IPS-15b (cell line): ENCODE data around the gene FNDC3A.

Source experiments
- H3K27me3 ChIP-seq: one replicate; pipeline ENCODE4 v1.6.1; 2013; ENCODE audit warnings: low read length; ENCODE audit not compliant: control insufficient read depth, insufficient read depth
- H3K36me3 ChIP-seq: one replicate; pipeline ENCODE4 v1.6.1; 2013; ENCODE audit warnings: low read length; ENCODE audit not compliant: control insufficient read depth, insufficient read depth
- H3K4me1 ChIP-seq: one replicate; pipeline ENCODE4 v1.6.1; 2013; ENCODE audit warnings: mild to moderate bottlenecking, low read length; ENCODE audit not compliant: control insufficient read depth, insufficient read depth
- H3K4me3 ChIP-seq: one replicate; pipeline ENCODE4 v1.5.1; 2013; ENCODE audit warnings: low read depth, low read length
- H3K9ac ChIP-seq: one replicate; pipeline ENCODE4 v1.6.1; 2013; ENCODE audit warnings: low read depth, mild to moderate bottlenecking, low read length
- H3K9me3 ChIP-seq: one replicate; pipeline ENCODE4 v1.6.1; 2013; ENCODE audit warnings: mild to moderate bottlenecking, low read length; ENCODE audit not compliant: control insufficient read depth, insufficient read depth

The FNDC3A gene

DNA sequence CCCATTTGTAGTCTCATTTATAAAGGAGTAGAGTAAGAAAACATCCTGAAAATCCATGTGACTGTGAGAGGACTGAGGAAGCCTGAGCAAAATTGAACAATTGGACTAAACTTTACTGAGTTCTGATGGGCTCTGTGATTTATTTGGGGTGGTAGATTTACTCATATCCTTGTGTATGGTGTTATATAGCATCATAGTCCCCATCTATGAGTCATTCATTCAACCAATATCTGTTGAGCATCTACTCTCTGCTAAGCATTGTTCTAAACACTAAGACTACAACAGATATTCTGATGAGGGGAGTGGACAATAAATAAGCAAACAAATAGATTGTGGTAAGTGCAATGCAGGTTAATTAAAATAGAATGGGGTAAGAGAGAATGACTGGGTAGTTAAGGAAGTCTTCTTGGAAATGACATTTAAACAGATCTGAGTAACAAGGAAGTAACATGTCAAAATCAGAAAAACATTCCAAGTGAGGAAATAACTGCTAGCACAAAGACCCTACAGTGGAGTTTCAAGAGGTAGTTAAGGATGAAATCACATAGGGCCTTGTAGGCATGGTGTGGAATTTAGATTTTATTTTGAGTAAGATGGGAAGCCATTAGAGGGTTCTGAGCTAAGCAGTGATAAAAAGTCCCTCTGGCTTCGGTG, 208.1 kb downstream of the FNDC3A start:
- H3K4me3 ChIP-seq: no peak overlapping the region
- peaks cover 2% of the 10 kb centered on the region for H3K36me3 ChIP-seq

DNA sequence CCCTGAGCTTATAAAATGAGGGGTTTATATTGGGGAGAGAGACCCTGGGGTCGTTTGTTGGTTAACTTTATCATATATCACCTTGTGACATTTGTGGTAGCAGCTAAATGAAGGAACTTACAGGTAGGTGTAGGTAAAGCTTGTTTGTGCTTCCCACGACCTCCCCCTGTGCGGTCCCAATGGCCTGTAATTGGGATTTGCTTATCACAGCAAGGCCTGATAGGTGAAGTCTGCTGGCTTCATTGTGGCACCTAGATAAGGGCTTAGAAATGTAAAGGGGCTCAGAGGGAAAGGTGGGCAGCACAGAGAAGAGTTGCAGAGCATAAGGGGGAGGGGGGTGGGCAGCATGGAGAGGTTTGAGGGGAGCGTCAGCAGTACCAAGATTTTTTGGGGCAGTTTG, 208.9 kb downstream of the FNDC3A start:
- Histone ChIP-seq H3K4me3 (no peak overlapping the region), H3K9me3 (no peaks in the 10 kb centered on the region), H3K27me3 (no peaks in the 10 kb centered on the region), H3K9ac (no peak overlapping the region), H3K36me3 (peaks cover 4% of the 10 kb centered on the region), H3K4me1 (peaks cover 19% of the 10 kb centered on the region)

More for the DNA sequence above, 208.1 kb downstream of the FNDC3A start:
- Histone ChIP-seq H3K9me3 (no peaks in the 10 kb centered on the region), H3K4me1 (peaks cover 19% of the 10 kb centered on the region), H3K9ac (no peak overlapping the region), H3K27me3 (no peaks in the 10 kb centered on the region)

DNA sequence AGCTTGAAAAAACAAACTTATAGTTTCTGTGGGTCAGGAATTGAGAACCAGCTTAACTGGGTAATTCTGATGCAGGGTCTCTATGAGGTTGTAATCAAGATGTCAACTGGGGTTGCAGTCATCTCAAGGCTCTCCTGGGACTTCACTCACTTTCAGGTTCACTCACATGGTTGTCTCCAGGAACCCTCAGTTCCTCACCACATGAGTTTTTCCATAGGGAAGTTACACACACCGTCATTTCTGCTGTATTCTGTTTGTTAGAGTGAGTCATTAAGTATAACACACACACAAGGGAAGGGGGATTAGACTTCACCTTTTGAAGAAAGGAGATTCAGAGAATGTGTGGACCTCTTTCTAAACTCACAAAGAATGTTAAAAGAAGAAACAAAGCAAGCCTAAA, 209.6 kb downstream of the FNDC3A start:
- Histone ChIP-seq H3K27me3 (no peaks in the 10 kb centered on the region), H3K9ac (no peak overlapping the region), H3K4me1 (peaks cover 19% of the 10 kb centered on the region), H3K4me3 (no peak overlapping the region), H3K9me3 (no peaks in the 10 kb centered on the region), H3K36me3 (peaks cover 4% of the 10 kb centered on the region)

DNA sequence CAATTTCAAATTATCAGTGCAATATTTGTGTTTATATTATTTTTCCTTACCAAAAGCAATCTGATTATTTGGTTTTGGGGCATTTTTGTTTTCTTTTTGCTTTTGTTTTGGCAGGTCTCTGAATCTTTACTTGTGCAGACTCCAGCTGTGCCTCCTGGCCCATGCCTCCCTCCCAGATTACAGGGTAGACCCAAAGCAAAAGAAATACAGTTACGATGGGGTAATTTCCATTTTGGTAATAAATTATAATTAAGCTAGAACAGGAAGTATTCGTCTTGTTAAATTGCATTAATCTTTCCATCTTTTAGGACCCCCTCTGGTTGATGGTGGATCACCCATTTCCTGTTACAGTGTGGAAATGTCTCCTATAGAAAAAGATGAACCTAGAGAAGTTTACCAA, 215.2 kb downstream of the FNDC3A start:
- peaks cover 7% of the 10 kb centered on the region for H3K36me3 ChIP-seq
- H3K4me1 ChIP-seq: no peaks in the 10 kb centered on the region
- no peak overlapping the region for H3K9ac ChIP-seq

DNA sequence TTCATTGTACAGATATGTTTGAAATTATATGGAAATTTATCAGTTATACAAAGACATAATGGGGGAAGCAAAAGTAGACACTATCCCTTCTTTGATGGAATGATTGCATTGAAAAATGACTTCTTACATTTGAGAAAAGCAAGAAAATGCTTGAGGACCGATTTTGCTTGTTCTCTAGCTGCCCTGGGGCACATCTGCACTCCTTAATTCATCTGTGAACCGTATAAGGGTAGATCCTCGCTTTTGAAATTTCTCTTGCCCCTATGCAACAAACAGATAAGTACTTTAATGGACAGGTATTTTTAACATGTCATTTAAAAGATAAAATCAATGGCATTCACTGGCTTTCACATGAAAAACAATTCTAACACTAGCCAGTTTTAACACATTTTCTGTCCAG, 230.9 kb downstream of the FNDC3A start:
- Histone ChIP-seq H3K9me3 (no peaks in the 10 kb centered on the region), H3K4me3 (no peak overlapping the region), H3K9ac (no peak overlapping the region), H3K4me1 (no peaks in the 10 kb centered on the region), H3K27me3 (no peaks in the 10 kb centered on the region), H3K36me3 (no peaks in the 10 kb centered on the region)

More for the DNA sequence above, 215.2 kb downstream of the FNDC3A start:
- Histone ChIP-seq H3K9me3 (no peaks in the 10 kb centered on the region), H3K27me3 (no peaks in the 10 kb centered on the region), H3K4me3 (no peak overlapping the region)

DNA sequence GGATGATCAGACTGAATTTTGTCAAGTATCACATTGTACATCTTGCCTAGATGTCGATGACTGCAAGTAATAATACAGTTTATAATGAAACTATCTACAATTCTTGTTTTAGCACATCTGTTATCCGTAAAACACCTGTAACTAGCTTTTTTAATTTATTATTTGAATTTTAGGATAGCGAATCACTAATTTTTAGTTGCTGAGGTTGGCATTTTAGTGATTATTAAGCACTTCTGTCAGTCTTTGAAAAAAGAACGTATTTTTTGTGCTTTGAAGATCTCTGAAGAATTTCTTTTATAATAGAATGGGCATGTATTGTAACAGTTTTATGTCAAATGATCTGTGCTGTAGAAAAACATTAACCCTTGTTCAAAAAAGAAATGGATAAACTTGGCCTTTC, 232.9 kb downstream of the FNDC3A start:
- Histone ChIP-seq H3K9ac (no peak overlapping the region), H3K27me3 (no peaks in the 10 kb centered on the region), H3K4me3 (no peak overlapping the region), H3K36me3 (no peaks in the 10 kb centered on the region), H3K9me3 (no peaks in the 10 kb centered on the region), H3K4me1 (no peaks in the 10 kb centered on the region)

DNA sequence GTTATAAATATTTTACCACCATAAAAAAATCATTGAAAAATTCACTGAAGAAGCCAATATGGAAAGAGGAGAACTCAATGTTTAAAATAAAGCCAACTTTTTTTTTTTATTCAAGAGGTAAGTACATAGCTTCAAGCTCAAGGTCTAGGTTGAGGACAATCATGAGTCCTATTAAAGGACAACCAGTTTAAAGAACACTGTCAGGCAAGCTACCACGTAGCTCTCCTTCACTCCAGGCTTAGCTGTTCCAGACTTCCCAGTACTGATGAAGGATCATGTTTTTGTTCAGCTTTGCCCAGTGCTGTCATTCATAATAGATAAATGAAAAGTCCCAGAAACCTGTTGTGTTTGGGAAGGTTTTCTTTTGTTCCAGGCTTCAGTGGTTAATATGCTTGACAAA, 234.4 kb downstream of the FNDC3A start:
- no peaks in the 10 kb centered on the region for H3K9me3 ChIP-seq
- H3K9ac ChIP-seq: no peak overlapping the region
- no peaks in the 10 kb centered on the region for H3K27me3 ChIP-seq
- H3K36me3 ChIP-seq: no peaks in the 10 kb centered on the region
- no peak overlapping the region for H3K4me3 ChIP-seq
- H3K4me1 ChIP-seq: peaks cover under 1% of the 10 kb centered on the region

DNA sequence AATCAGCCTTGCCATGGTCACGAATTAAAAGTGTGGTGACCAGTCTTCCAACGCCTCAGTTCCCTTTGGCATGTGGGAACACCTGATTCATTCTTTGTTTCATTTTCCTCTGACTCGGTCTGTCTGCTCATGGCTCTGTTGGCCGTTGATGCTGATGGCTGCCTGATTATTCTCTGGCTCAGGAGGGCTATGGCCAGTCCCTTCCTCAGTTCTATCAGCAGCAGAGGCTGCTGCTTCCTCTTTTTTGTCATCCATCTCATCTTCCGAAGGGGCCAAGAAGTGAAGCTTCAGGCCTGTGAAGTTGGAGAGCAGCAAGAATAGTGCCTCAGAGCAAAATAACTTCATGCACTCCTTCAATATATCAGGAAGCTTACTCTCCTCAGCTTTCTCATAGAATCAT, 235.0 kb downstream of the FNDC3A start:
- Histone ChIP-seq H3K9me3 (no peaks in the 10 kb centered on the region), H3K27me3 (no peaks in the 10 kb centered on the region), H3K36me3 (no peaks in the 10 kb centered on the region), H3K9ac (no peak overlapping the region), H3K4me3 (no peak overlapping the region), H3K4me1 (peaks cover 2% of the 10 kb centered on the region)

DNA sequence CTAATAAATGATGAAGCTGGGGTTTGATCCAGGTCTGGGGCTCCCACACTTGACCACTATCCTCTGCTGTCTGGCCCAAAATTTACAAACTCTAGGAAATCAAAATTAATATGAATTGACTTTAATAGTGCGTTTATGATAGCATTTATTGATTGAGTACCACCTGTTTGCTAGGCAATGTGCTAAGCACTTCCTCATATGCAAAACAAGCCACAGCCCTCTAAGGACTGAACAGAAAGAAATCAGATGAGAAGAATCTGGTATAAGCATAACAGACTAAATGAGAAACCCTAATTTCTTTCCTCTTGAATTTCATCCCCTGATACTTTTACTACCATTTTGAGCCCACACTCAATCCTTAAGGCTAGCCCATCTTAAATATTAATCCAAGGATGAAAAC, 237.8 kb downstream of the FNDC3A start:
- Histone ChIP-seq H3K9ac (no peak overlapping the region), H3K4me3 (no peak overlapping the region), H3K4me1 (peaks cover 10% of the 10 kb centered on the region), H3K36me3 (no peaks in the 10 kb centered on the region), H3K27me3 (peaks cover 27% of the 10 kb centered on the region), H3K9me3 (no peaks in the 10 kb centered on the region)

DNA sequence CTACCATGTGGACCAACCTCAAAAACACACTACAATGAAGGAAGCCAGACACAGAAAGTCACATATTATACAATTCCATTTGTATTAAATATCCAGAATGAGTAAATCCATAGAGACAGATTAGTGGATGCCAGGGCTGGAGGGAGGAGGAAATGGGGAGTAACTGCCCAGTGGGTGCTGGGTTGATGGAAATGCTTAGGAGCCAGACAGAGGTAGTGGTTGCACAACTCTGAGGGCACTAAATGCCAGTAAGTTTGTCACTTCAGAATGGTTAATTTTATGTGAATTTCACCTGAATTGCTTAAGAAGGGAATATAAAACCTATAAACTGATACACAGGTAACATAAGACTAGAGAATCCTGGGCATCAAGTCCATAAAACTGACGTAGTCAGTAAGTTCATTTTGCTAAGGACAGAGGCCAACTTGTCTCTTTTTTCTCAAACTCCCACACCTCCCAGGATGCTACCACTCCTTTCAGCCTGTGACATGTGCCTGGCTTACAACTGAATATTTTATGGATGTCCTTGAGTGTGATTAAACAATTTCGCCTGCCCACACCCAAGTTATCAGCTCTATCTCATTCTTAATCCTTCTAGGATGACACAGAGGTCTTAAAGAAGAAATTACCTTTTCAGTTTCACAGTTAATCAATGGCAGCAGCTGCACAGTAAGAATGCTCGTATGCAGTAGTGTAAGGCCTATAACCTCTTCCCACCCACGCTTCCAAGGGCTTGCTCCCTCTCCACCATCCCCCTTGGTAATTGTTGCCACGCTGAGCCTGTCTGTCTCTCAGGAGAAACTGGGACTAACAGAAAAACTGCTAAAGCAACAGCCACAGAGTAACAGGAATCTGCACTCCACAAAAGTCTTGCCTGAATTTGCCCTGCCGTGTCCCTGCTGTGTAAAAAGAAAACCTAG, 238.5 kb downstream of the FNDC3A start:
- H3K9me3 ChIP-seq: no peaks in the 10 kb centered on the region
- H3K36me3 ChIP-seq: no peaks in the 10 kb centered on the region
- H3K27me3 ChIP-seq: peaks cover 35% of the 10 kb centered on the region
- peaks cover 10% of the 10 kb centered on the region for H3K4me1 ChIP-seq
- H3K9ac ChIP-seq: no peak overlapping the region
- no peak overlapping the region for H3K4me3 ChIP-seq

DNA sequence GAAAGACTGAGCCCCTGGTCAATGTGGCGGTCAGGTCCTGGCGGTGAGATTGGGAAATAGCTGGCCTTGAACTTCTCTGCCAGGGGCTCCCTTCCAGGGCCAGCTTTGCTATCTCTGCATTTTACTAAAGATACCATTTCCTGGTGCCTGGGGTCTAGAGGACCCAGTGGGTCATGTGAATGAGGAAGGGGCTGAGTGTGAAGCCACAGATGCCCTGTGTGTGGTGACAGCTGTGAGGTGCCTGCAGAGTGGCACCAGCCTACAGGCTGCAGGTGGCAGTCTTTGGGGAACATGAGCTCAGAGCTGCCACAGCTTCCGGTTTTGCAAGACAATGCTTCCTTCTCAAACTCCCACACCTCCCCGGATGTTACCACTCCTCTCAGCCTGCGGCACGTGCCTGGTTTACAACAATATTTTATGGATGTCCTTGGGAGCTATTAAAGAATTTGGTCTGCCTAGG, 239.2 kb downstream of the FNDC3A start:
- no peak overlapping the region for H3K9ac ChIP-seq
- no peak overlapping the region for H3K4me3 ChIP-seq
- peaks cover 41% of the 10 kb centered on the region for H3K27me3 ChIP-seq
- H3K9me3 ChIP-seq: no peaks in the 10 kb centered on the region
- peaks cover 10% of the 10 kb centered on the region for H3K4me1 ChIP-seq
- no peaks in the 10 kb centered on the region for H3K36me3 ChIP-seq

DNA sequence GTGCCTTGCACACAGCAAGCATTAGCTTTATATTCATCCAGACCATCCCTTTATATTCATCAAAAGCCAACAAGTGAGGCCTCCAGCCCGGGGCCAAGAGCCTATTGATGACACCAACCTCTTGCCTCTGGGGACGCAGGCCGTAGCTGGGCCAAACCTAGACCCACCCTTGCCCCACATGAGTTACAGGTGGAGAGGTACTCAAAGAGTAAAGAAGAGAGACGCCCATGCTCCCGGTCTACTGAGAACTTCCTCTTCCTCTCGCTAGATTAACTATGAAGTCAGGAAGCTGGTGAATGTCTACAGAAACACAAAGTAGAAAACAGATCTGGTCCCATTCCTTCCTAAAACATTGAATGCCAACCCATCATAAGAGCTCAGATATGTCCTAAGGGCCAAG, 240.6 kb downstream of the FNDC3A start:
- H3K36me3 ChIP-seq: no peaks in the 10 kb centered on the region
- H3K4me3 ChIP-seq: no peak overlapping the region
- no peak overlapping the region for H3K9ac ChIP-seq
- no peaks in the 10 kb centered on the region for H3K9me3 ChIP-seq
- H3K27me3 ChIP-seq: peaks cover 54% of the 10 kb centered on the region
- H3K4me1 ChIP-seq: peaks cover 11% of the 10 kb centered on the region
